Ascending aorta (tissue), 2 donors: ENCODE results near the gene OR10W1. TPM values are rescaled to one million over a fixed set of nuclear protein-coding genes. Genes with fewer than 3 reads are reported as not detected.

Experiments used
- DNase-seq, 2 donors: peaks; one replicate each; pipeline ENCODE4 v3.0.0-alpha.2; 2019; ENCODE audit warnings: low spot score in 2 of 2
- H3K27ac ChIP-seq, 2 donors: fragments of 200-600 bp; sonication (generic); one replicate each; pipeline ENCODE4 v1.5.1; 2016 to 2017; ENCODE audit warnings: mild to moderate bottlenecking in 1 of 2
- H3K27me3 ChIP-seq: fragments of 200-600 bp; sonication (generic); one replicate; pipeline ENCODE4 v1.5.1; 2017
- H3K36me3 ChIP-seq, 2 donors: fragments of 200-600 bp; sonication (generic); one replicate each; pipeline ENCODE4 v1.5.1; 2016
- H3K4me1 ChIP-seq, 2 donors: fragments of 200-600 bp; sonication (generic); one replicate each; pipeline ENCODE4 v1.5.1; 2016 to 2017; ENCODE audit warnings: mild to moderate bottlenecking in 1 of 2
- H3K4me3 ChIP-seq, 2 donors: fragments of 200-600 bp; sonication (generic); one replicate each; pipeline ENCODE4 v1.5.1; 2016 to 2017; ENCODE audit warnings: mild to moderate bottlenecking in 1 of 2
- H3K9me3 ChIP-seq, 2 donors: fragments of 200-600 bp; sonication (generic); one replicate each; pipeline ENCODE4 v1.5.1; 2016
- intact Hi-C: fragments of 100-400 bp; cut with DNase I; formaldehyde crosslinking; loops from one replicate; pipeline ENCODE4 v1.15.1; 2023
- total RNA-seq: library from RNA; depleted of rRNA; stranded (reverse); fragments of >200 nt; gene quantifications from one replicate; pipeline ENCODE4 v1.1.0, GENCODE V29; 2016
- TF ChIP-seq, protein P1 (sequence below), 3 experiments: fragments of 200-600 bp in 2 of 3; fragments of 450-650 bp in 1 of 3; sonication (generic) in 2 of 3; IDR thresholded peaks; one replicate each; pipeline ENCODE4 v1.5.1; 2016 to 2019; ENCODE audit warnings: antibody characterized with exemption in 3 of 3, mild to moderate bottlenecking in 1 of 3, moderate library complexity in 1 of 3

Gene OR10W1, protein sequence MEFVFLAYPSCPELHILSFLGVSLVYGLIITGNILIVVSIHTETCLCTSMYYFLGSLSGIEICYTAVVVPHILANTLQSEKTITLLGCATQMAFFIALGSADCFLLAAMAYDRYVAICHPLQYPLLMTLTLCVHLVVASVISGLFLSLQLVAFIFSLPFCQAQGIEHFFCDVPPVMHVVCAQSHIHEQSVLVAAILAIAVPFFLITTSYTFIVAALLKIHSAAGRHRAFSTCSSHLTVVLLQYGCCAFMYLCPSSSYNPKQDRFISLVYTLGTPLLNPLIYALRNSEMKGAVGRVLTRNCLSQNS
- total RNA-seq: not detected

DNA sequence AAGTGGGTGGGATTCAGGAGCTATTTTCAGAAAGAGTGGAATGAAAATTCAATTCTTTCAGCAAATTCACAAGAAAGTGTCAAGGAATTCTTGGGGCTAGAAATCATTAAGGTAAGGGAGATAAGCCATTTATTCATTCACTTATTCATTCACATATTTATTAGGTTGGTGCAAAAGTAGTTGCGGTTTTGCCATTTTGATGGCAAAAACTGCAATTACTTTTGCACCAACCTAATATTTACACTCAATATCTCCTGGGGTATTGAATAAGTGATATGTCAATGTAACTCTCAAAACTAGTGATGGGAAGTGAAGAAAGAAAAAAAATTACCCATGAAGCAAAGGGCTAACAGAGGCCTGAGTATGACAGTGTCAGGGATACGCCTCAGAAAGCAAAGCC lies at the start of gene OR10W1:
OR10W1 (minus strand) TSS at position 119 of the 400 bp plus-strand sequence. CDS start 402 bp downstream, outside the sequence.
- TF ChIP-seq, protein P1, sequence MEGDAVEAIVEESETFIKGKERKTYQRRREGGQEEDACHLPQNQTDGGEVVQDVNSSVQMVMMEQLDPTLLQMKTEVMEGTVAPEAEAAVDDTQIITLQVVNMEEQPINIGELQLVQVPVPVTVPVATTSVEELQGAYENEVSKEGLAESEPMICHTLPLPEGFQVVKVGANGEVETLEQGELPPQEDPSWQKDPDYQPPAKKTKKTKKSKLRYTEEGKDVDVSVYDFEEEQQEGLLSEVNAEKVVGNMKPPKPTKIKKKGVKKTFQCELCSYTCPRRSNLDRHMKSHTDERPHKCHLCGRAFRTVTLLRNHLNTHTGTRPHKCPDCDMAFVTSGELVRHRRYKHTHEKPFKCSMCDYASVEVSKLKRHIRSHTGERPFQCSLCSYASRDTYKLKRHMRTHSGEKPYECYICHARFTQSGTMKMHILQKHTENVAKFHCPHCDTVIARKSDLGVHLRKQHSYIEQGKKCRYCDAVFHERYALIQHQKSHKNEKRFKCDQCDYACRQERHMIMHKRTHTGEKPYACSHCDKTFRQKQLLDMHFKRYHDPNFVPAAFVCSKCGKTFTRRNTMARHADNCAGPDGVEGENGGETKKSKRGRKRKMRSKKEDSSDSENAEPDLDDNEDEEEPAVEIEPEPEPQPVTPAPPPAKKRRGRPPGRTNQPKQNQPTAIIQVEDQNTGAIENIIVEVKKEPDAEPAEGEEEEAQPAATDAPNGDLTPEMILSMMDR (IDR thresholded peaks at IDR 0.05): no peak
- no peaks in the 10 kb centered on the region for H3K27me3 ChIP-seq
- H3K4me1 ChIP-seq: no peaks in the 10 kb centered on the region
- intact Hi-C loops: no loop called here
- H3K27ac ChIP-seq: no peak within 1 kb of the TSS
- H3K4me3 ChIP-seq: no peak within 1 kb of the TSS
- no peak for DNase-seq
- no peaks in the 10 kb centered on the region for H3K9me3 ChIP-seq
- no peaks in the 10 kb centered on the region for H3K36me3 ChIP-seq

DNA sequence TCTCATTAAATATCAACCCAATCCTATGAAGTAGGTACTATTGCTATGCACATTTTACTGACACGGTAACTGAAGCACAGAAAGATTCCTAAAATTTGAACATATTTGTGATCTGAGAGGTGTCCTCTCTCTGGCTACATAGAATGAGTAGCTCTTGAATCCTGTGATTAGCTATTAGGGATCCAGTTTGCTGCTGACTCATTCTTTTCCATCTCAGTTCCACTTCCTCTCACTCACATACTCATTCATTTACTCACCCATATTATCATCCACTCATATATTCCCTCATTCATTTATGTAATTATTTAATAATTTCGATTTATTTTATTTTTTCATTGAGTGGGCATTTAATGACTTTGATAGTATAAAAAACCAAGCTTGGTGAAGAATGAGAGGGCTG lies 48.1 kb upstream of the OR10W1 start:
- H3K9me3 ChIP-seq: no peaks in the 10 kb centered on the region
- no peak overlapping the region for H3K27ac ChIP-seq
- TF ChIP-seq, protein P1 (IDR thresholded peaks at IDR 0.05): no peak
- H3K36me3 ChIP-seq: no peaks in the 10 kb centered on the region
- no peak overlapping the region for H3K4me3 ChIP-seq
- intact Hi-C loops: no loop called here
- H3K4me1 ChIP-seq: no peaks in the 10 kb centered on the region
- no peaks in the 10 kb centered on the region for H3K27me3 ChIP-seq
- no peak for DNase-seq

GRCh38 chr11:58301576-58301975 lies 33.5 kb upstream of the OR10W1 start:
- no peak for DNase-seq
- no peak overlapping the region for H3K4me3 ChIP-seq
- intact Hi-C loops: no loop called here
- TF ChIP-seq, protein P1 (IDR thresholded peaks at IDR 0.05): no peak
- H3K4me1 ChIP-seq: no peaks in the 10 kb centered on the region
- H3K27ac ChIP-seq: no peak overlapping the region
- no peaks in the 10 kb centered on the region for H3K9me3 ChIP-seq
- no peaks in the 10 kb centered on the region for H3K27me3 ChIP-seq
- H3K36me3 ChIP-seq: no peaks in the 10 kb centered on the region

DNA sequence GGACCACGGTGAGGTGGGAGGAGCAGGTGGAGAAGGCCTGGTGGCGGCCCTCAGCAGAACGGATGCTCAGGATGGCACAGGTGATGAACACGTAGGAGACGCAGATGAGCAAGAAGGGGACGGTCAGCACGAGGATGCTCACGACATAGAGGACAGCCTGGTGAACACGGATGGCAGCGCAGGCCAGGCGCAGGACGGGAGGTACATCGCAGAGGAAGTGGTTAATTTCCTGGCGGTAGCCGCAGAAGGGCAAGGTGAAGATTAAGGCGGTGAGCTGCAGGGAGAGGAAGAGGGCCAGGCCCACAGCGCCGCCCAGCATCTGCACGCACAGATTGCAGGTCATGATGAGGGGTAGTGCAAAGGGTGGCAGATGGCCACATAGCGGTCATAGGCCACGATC lies 24.0 kb upstream of the OR10W1 start:
- H3K27ac ChIP-seq: no peak overlapping the region
- DNase-seq: no peak
- H3K4me1 ChIP-seq: no peaks in the 10 kb centered on the region
- TF ChIP-seq, protein P1 (IDR thresholded peaks at IDR 0.05): no peak
- H3K36me3 ChIP-seq: no peaks in the 10 kb centered on the region
- no peaks in the 10 kb centered on the region for H3K27me3 ChIP-seq
- no peaks in the 10 kb centered on the region for H3K9me3 ChIP-seq
- H3K4me3 ChIP-seq: no peak overlapping the region
- intact Hi-C loops: no loop called here

DNA sequence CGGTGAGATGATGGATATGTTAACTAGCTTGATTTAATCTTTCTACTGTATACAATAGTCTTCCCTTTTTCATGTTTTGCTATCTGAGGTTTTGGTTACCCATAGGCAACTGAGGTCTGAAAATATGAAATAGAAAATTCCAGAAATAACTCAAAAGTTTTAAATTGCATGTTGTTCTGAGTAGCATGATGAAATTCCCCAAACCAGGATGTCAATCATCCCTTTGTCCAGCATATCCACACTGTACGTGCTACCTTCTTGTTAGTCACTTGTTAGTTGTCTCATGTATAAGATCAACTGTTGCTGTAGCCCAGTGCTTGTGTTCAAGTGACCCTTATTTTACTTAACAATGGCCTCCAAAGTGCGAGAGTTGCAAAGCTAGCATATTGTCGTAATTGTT lies 21.2 kb upstream of the OR10W1 start:
- no peaks in the 10 kb centered on the region for H3K9me3 ChIP-seq
- intact Hi-C loops: no loop called here

More for the DNA sequence above, 21.2 kb upstream of the OR10W1 start:
- H3K27me3 ChIP-seq: no peaks in the 10 kb centered on the region
- no peaks in the 10 kb centered on the region for H3K36me3 ChIP-seq
- no peak overlapping the region for H3K27ac ChIP-seq
- no peak overlapping the region for H3K4me3 ChIP-seq
- no peaks in the 10 kb centered on the region for H3K4me1 ChIP-seq
- DNase-seq: no peak
- TF ChIP-seq, protein P1 (IDR thresholded peaks at IDR 0.05): no peak
